NCI-H526 (cell line): ENCODE measurements around the gene DIP2B.

ENCODE experiments used
- DNase-seq, 2 experiments: peaks; one replicate each; lab custom pipeline; 2025; lab: John Stamatoyannopoulos, UW

The DIP2B gene

GRCh38 chr12:50635857-50636256 is 131.1 kb downstream of the DIP2B start:
- peak; percentile 85 to 91 for DNase-seq

DNA sequence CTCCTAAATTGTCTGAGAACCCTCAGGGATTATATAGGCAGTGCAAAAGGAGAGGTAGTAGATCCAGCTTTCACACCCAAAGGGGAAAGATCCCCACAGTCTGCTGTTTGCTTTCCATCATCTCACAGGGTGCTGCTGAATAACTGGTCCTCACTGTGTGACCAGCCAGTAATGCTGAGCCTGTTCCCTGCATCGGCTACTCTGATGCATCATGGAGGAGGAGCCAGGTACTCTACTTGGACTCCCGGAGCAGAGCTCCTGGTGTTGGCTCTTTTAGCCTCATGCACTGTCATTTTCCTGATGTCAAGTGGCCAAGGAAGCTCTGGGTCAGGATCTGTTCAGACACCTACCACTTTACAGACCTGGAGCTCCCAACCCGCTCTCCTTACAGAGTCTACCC is 131.7 kb downstream of the DIP2B start:
- DNase-seq, result peak; percentile 39 to 67

- peak; percentile 36 to 70 for DNase-seq
Observed at GRCh38 chr12:50637870-50638481, 133.2 kb downstream of the DIP2B start.

DNA sequence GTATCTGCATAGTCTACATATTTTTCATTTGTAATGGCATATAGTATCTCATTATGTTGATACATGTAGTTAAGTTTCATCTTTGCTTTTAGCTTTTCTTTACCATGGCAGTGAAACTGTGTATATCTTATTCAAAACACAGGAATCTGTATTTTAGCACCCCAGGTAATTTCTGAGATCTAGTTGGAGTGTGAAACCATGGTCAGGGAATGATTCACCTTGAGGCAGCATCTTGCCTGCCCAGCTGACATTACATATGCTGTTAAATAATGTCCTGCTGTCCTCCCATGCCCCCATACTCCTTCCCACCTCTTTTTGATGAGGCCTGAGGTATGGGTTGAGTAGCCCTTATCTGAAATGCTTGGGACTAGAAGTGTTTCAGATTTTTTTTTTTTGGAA is 133.7 kb downstream of the DIP2B start:
- DNase-seq, result no peak

- no peak for DNase-seq
Observed at GRCh38 chr12:50639721-50640120, 134.9 kb downstream of the DIP2B start.

DNA sequence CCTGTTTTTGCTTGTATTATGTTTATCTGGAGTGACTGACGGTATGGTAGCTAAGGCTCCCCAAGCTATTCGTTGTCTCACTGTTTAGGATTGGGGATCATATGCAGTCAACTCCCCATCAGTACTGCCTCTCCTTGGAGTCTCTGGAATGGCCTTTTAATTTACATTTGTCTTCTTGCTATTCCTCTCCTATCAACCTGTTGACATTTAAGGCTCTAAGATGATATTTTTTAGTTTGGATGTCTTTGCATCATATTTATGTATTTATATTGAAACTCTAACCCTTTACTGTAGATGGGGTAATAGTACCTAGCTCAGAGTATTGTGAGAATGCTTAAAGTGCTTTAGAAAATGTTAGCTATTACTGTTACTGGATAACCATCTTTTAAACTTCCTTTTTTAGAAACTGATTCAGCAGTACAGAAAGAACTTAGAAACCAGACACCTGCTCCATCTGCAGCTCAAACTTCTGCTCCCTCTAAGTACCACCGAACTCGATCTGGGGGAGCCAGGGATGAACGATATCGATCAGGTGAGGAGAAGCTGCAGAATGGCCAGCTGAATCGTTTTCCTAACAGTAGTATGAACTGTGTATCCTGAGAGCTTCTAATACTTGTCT is 135.6 kb downstream of the DIP2B start:
- DNase-seq, result no peak

DNA sequence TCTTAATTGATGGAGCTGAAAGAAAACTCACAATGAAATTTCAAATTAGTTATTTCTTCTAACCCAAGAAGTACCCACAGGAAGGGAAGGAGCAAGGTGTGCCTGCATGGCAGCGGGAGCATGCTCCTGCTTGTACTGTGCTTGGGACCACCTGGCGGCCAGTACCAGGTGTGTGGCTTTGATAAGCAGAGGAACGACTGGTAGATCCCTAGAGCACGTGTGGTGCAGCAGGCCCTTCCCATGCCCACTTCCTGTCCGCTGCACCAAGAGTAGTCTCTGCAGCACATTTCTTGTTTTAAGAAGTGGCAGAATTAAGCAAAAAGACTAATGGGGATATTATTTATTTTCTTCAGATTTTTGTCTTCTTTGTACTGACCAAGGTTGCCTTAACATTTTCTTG is 136.8 kb downstream of the DIP2B start:
- DNase-seq, result no peak

- no peak for DNase-seq
Observed at GRCh38 chr12:50642035-50642451, 137.3 kb downstream of the DIP2B start.

GRCh38 chr12:50642761-50643160 is 138.0 kb downstream of the DIP2B start:
- peak; percentile 18 to 32 for DNase-seq

DNA sequence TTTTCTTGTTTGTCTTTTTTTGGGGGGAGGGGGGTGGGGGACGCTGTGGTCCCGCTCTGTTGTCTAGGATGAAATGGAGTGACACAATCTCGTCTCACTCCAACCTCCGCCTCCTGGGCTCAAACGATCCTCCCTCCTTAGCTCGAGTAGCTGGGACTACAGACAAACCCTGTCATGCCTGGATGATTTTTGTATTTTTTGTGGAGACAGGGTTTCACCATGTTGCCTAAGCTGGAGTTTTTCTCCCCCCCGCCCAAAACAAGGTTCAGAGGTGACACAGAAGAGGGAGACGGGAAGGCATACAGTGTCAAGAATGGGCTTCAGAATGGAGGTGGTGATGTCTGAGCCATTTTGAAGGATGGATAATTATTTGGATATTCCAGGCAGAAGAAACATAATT is 142.2 kb downstream of the DIP2B start:
- peak; percentile 30 to 57 for DNase-seq

DNA sequence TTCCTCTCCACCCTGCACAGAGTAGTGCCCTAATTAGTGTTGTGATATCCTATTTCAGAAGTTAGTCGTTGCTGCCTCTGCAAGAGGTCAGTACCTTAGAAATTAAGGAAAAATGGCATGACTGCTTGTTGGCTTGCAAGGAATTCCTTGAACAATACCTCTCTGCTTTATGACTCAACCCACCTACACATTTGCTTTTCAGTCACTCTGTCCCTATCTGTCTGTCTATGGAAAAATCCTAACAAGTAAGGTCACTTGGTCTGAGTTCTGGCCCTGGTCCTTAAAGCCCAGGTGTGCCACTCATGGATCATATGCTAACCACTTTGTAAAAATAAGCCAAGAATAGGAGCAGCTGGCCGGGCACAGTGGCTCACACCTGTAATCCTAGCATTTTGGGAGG is 142.7 kb downstream of the DIP2B start:
- DNase-seq, result no peak

DNA sequence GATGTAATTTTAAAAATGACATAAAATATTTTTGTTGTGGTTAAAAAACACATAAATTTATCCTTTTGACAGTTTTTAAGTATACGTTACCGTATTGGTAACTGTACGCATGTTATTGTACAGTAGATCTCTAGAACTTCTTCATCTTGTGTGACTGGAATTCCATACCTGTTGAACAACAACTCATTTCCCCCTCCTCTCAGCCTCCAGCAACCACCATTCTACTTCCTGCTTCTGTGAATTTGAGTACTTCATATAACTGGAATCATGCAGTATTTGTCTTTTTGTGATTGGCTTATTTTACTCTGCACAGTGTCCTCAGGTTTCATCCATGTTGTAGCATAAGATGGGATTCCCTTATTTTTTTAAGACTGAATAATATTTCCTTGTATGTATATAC is 145.5 kb downstream of the DIP2B start:
- DNase-seq, result no peak

GRCh38 chr12:50655374-50655921 is 150.7 kb downstream of the DIP2B start:
- DNase-seq, result no peak

DNA sequence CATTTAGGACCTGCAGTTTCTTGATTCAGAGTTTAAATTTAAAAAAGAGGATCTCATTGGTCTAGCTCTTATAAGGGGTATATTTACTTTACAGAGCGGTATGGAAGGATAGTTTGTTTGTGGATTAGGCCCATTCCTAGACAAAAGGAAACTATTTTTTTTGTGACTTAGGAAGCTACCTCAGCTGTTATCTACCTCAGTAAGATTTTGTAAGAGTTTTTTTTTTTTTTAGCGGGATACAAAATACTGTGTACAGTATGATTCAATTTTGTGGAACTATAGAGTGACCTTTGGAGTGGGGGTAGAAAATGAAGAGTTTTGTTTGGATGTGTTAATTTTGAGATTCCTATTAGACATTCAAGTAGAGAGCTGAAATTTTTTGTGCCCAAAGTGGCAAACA is 154.5 kb downstream of the DIP2B start:
- DNase-seq, result no peak

DNA sequence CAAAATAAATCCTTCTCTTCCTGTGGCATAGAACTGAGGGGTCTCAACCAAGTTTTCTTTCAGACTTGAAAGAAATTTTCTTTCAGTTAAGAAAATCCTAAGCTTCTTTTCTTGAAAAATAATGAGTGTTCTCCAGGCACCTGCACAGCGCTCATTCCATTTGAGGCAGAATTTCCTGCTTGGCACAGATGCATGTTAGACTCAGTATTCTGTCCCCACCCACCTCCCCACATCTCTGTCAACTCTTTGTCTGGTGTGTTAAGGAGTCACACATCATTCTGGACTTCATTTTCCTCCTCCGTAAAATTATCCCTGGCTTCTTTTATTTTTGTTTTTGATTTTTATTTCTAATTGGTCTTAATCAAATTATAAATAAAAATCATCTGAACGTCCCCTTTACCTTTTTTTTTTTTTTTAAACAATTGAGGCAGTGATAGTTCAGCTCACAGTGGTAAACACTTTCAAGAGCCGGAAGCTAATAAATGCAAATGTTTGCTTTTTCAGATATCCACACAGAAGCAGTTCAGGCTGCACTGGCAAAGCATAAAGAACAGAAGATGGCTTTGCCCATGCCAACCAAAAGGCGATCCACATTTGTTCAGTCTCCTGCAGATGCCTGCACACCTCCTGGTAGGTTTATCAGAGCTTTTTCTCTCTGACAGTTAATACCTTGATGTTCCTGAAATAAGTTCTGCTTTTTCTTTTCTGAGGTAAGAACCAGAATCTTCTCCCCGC is 155.1 kb downstream of the DIP2B start:
- DNase-seq, result peak; percentile 57 to 67

- no peak for DNase-seq
Observed at GRCh38 chr12:50660425-50660822, 155.6 kb downstream of the DIP2B start.

DNA sequence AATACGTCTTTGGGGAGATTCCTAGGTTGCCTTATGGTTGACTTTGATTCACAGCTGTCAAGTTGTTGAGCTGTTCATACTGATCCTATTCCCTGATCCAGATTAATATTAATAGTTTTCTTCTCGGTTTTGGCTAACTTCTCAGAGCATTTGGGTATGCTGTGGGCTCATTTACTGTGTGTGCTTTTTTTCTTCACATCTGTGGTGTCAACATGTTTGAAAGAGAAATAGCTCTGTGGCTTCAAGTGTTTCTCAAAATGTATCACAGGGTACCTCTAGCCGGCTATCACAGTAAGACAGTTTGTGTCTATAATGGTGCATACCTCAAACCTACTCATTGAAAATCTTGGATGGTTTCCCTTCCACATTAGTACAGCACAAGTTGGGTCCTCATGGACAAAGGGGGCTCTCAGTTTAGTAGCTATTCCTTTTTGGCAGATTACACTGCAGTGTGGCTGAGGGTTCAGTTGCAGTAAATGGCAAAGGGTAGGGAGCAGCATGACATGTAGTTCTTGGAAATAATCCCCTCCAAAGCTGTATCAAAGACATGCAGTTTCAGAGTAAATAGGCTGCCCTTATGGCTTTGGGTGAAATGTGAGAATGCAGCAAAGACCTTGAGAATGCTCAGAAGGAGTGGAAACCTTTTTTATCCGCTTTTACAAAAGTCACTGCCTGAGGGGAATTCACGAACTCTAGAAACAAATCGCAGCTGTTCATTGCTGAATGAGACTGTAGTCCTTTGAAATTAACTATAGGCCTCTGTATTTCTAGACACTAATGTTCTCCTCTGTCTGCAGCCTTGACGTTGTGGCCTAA is 156.7 kb downstream of the DIP2B start:
- no peak for DNase-seq

- DNase-seq, result no peak
Observed at GRCh38 chr12:50662116-50662510, 157.3 kb downstream of the DIP2B start.

GRCh38 chr12:50665170-50665569 is 160.4 kb downstream of the DIP2B start:
- no peak for DNase-seq

GRCh38 chr12:50665609-50666008 is 160.8 kb downstream of the DIP2B start:
- DNase-seq, result no peak

DNA sequence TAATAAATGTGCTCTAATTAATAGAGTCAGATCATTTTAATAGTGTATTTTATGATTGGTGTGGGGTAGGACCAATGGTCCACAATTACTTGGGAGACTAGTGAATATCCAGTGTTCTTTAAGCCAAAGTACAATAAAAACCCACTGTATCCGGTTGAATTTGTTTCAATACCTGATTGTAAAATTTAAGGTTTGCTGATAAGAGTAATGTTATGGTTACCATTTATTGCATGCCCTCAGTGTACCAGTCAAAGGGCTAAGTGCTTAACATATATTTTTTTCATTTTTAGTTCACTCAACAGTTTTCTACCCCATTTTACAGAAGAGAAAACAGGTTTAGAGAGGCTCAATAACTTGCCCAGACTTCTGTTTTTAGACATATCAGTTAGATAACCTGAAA is 161.2 kb downstream of the DIP2B start:
- DNase-seq, result no peak

GRCh38 chr12:50672158-50672557 is 167.4 kb downstream of the DIP2B start:
- no peak for DNase-seq
